GM12878 (cell line): ENCODE data around the gene GPR39. TPM values are rescaled to one million over a fixed set of nuclear protein-coding genes. Genes with fewer than 3 reads are reported as not detected.

Experiments
- ATAC-seq: fragments of 200-7000 bp; cut with Tn5 transposase; 3 replicates; pipeline ENCODE4 v1.9.1; 2020; ENCODE audit warnings: mild to moderate bottlenecking, moderate library complexity
- BruUV-seq: library from RNA; stranded (reverse); fragments of 400-500 nt; replicated peaks from 2 replicates; lab custom pipeline; 2021; lab: Mats Ljungman, UMichigan
- CTCF ChIA-PET: fragments of 300-600 bp; sonication (Branson Sonifier 250); formaldehyde crosslinking; extraction: SDS; loops from one replicate; lab custom pipeline; 2021; ENCODE audit warnings: inconsistent platforms; lab: Yijun Ruan, JAX
- POLR2A ChIA-PET: fragments of 350-600 bp; formaldehyde crosslinking; extraction: SDS; loops from one replicate; lab custom pipeline; 2021; ENCODE audit warnings: inconsistent platforms; lab: Charles Lee
- RAD21 ChIA-PET: fragments of 300-600 bp; sonication (Branson Sonifier 250); formaldehyde crosslinking; loops from one replicate; lab custom pipeline; 2023; ENCODE audit warnings: antibody characterized with exemption; ENCODE audit not compliant: unreplicated experiment; lab: Charles Lee
- SMC1A ChIA-PET: fragments of 300-600 bp; sonication (Branson Sonifier 250); formaldehyde crosslinking; loops from one replicate; lab custom pipeline; 2023; ENCODE audit not compliant: unreplicated experiment, uncharacterized antibody; lab: Charles Lee
- DNase-seq: peaks from one replicate; pipeline ENCODE4 v3.0.0-alpha.2; 2011; ENCODE audit warnings: low read depth, low spot score
- FAIRE-seq: peaks from 3 replicates; lab custom pipeline; 2011; peaks lifted over from hg19 to GRCh38; lab: Jason Lieb, UNC
- H2AFZ ChIP-seq: 2 replicates; pipeline ENCODE4 v1.6.0; 2011; ENCODE audit warnings: low read depth, low read length, control low read depth; ENCODE audit not compliant: control insufficient read depth
- H3K27ac ChIP-seq: 2 replicates; pipeline ENCODE4 v1.5.1; 2011; ENCODE audit warnings: control low read depth; ENCODE audit not compliant: control insufficient read depth, insufficient read depth
- H3K27me3 ChIP-seq, 2 experiments: replicated peaks in 1 of 2; 2 replicates each; pipeline versions ENCODE4 v1.6.0 to v1.6.1; 2011; ENCODE audit warnings: low read length in 1 of 2; ENCODE audit not compliant: control insufficient read depth in 2 of 2, insufficient read depth in 2 of 2
- H3K36me3 ChIP-seq, 2 experiments: 2 replicates each; pipeline ENCODE4 v1.5.1; 2011; ENCODE audit warnings: low read length in 1 of 2; ENCODE audit not compliant: control insufficient read depth in 2 of 2, insufficient read depth in 2 of 2
- H3K4me1 ChIP-seq: 2 replicates; pipeline ENCODE4 v1.6.1; 2011; ENCODE audit warnings: mild to moderate bottlenecking, low read length, moderate library complexity, mixed read lengths; ENCODE audit not compliant: control insufficient read depth, insufficient read depth
- H3K4me2 ChIP-seq: 2 replicates; pipeline ENCODE4 v1.6.0; 2011; ENCODE audit warnings: control low read depth; ENCODE audit not compliant: control insufficient read depth, insufficient read depth
- H3K4me3 ChIP-seq: fragments of 200-600 bp; sonication (generic); 2 replicates; pipeline ENCODE4 v1.5.1; 2016
- H3K79me2 ChIP-seq: 2 replicates; pipeline ENCODE4 v1.6.0; 2011; ENCODE audit warnings: low read length; ENCODE audit not compliant: control insufficient read depth, insufficient read depth
- H3K9ac ChIP-seq: 2 replicates; pipeline ENCODE4 v1.8.0; 2011; ENCODE audit warnings: low read length, control low read depth, mixed read lengths; ENCODE audit not compliant: control insufficient read depth, insufficient read depth
- H3K9me3 ChIP-seq: replicated peaks from 3 replicates; pipeline ENCODE4 v1.5.1; 2011; ENCODE audit warnings: mild to moderate bottlenecking, low read length; ENCODE audit not compliant: control insufficient read depth, insufficient read depth
- H4K20me1 ChIP-seq: 2 replicates; pipeline ENCODE4 v1.6.0; 2011; ENCODE audit not compliant: control insufficient read depth, insufficient read depth
- CBX5 ChIP-seq: sonication (generic); IDR thresholded peaks from 2 replicates; pipeline ENCODE4 v1.6.1; 2016; ENCODE audit warnings: low read depth, moderate library complexity, mild to moderate bottlenecking, inconsistent platforms
- CEBPB ChIP-seq, 2 experiments: fragments of 150-350 bp in 1 of 2; IDR thresholded peaks; 2 replicates each; pipeline ENCODE4 v1.6.1; 2012 to 2014; ENCODE audit warnings: low read depth in 2 of 2, low read length in 2 of 2, borderline replicate concordance in 1 of 2, inconsistent platforms in 1 of 2
- DPF2 ChIP-seq: fragments of 450-650 bp; IDR thresholded peaks from 2 replicates; pipeline ENCODE4 v1.6.1; 2017; ENCODE audit warnings: mild to moderate bottlenecking
- ESRRA ChIP-seq: IDR thresholded peaks from 2 replicates; pipeline ENCODE4 v1.6.1; 2012; ENCODE audit warnings: mild to moderate bottlenecking, low read length, improper control_type of control experiment
- ETV6 ChIP-seq, 2 experiments: fragments of 450-650 bp in 1 of 2; IDR thresholded peaks in 1 of 2; conservative IDR thresholded peaks in 1 of 2; 2 replicates each; pipeline ENCODE4 v1.6.1; 2014; ENCODE audit warnings: antibody characterized with exemption in 1 of 2, borderline replicate concordance in 1 of 2, low read depth in 1 of 2, mild to moderate bottlenecking in 1 of 2, moderate library complexity in 1 of 2
- MYB ChIP-seq: fragments of 150-350 bp; IDR thresholded peaks from 2 replicates; pipeline ENCODE4 v1.6.1; 2014; ENCODE audit warnings: mild to moderate bottlenecking, low read depth, low read length, borderline replicate concordance
- NR2F1 ChIP-seq: fragments of 450-650 bp; conservative IDR thresholded peaks from 2 replicates; pipeline ENCODE4 v1.6.1; 2017; ENCODE audit warnings: mild to moderate bottlenecking
- TAF1 ChIP-seq: IDR thresholded peaks from 2 replicates; pipeline ENCODE4 v1.6.1; 2011; ENCODE audit warnings: mild to moderate bottlenecking, low read depth, low read length, borderline replicate concordance
- ZNF24 ChIP-seq: fragments of 450-650 bp; IDR thresholded peaks from 2 replicates; pipeline ENCODE4 v1.6.1; 2017; ENCODE audit warnings: antibody characterized with exemption, mild to moderate bottlenecking
- ZNF384 ChIP-seq: IDR thresholded peaks from 2 replicates; pipeline ENCODE4 v1.6.1; 2012; ENCODE audit warnings: low read depth, mild to moderate bottlenecking, low read length, improper control_type of control experiment, borderline replicate concordance
- WGBS: methylation state at CpG from one replicate; pipeline ENCODE4 v1.1.6; 2016; ENCODE audit warnings: low lambda C conversion rate; ENCODE audit not compliant: insufficient replicate concordance, insufficient coverage; ENCODE audit errors: missing lambda C conversion rate; 5-methylcytosine and 5-hydroxymethylcytosine counted together
- in situ Hi-C: fragments of 300-500 bp; cut with MboI; formaldehyde crosslinking; loops from 9 replicates; pipeline ENCODE4 v1.14.3; 2018; ENCODE audit warnings: mixed read lengths
- intact Hi-C: fragments of 100-400 bp; cut with micrococcal nuclease; formaldehyde crosslinking; loops from one replicate; pipeline ENCODE4 v1.14.2; 2022; ENCODE audit not compliant: unreplicated experiment
- polyA plus RNA-seq, 11 experiments: library from polyadenylated mRNA; depleted of rRNA in 4 of 11; unstranded in 6 of 11; stranded (reverse) in 5 of 11; fragments of >200 nt; fragmentation: Nextera tagmentation in 4 of 11; fragmentation: Illumina TruSeq in 1 of 11; extraction: Ambion mirVana in 4 of 11; extraction: Trizol in 1 of 11; gene quantifications; 1 replicate in 1 of 11; 2 replicates in 10 of 11; pipeline versions ENCODE4 v1.2.1 to v1.2.3, GENCODE V29; 2011 to 2016; ENCODE audit warnings: inconsistent platforms in 2 of 11, missing spikeins in 2 of 11, low read depth in 1 of 11
- total RNA-seq, 4 experiments: library from RNA; depleted of rRNA in 3 of 4; stranded (reverse); fragments of >200 nt in 3 of 4; fragmentation: Illumina TruSeq in 1 of 4; extraction: Trizol in 1 of 4; gene quantifications; 2 replicates each; pipeline versions ENCODE4 v1.2.1 to v1.2.3, GENCODE V29; 2013 to 2021
- TF ChIP-seq, protein P1 (sequence below): IDR thresholded peaks from 2 replicates; pipeline ENCODE4 v1.6.1; 2011; ENCODE audit warnings: borderline replicate concordance, low read depth, mild to moderate bottlenecking, moderate library complexity, mixed read lengths, low read length; ENCODE audit not compliant: insufficient read depth; ENCODE audit errors: extremely low read length
- TF ChIP-seq, protein P2 (sequence below): fragments of 450-650 bp; IDR thresholded peaks from 2 replicates; pipeline ENCODE4 v1.6.1; 2017; ENCODE audit warnings: borderline replicate concordance
- TF ChIP-seq, protein P3 (sequence below): fragments of 450-650 bp; formaldehyde crosslinking; IDR thresholded peaks from 2 replicates; pipeline ENCODE4 v1.5.0; 2022; ENCODE audit warnings: mild to moderate bottlenecking, missing genetic modification characterization

The GPR39 gene
- total and polyA plus RNA-seq, 10 of the 15 experiments (the other 5 are each of a cell fraction or from before 2014, with no cell fraction given), result 0.05 to 0.23 TPM; not detected in 8

DNA sequence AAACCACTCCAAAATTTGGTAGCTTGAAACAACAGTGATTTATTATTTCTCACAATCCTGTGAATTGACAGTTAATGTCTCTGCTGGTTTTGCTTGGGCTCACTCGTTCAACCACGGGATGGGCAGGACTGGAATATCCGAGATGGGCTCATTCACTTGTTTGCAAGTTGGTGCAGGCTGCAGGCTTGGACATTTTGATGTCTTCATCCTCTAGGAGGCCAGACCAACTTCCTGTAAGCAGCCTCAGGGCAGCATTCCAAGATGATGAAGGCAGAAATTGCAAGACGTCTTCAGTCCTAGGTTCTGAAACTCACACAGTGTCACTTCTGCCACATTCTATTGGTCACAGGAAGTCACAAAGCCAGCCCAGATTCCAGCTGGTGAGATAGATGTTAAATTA is 47.1 kb downstream of the GPR39 start:
- no peak overlapping the region for H3K4me2 ChIP-seq
- no peak overlapping the region for H2AFZ ChIP-seq
- RAD21 ChIA-PET, result no interaction called here
- no peak overlapping the region for H3K27ac ChIP-seq
- no peak overlapping the region for H3K4me3 ChIP-seq
- CTCF ChIA-PET, result no interaction called here
- SMC1A ChIA-PET, result no interaction called here
- in situ Hi-C loops, result no loop called here
- no peak for DNase-seq
- H3K4me1 ChIP-seq, result no peaks in the 10 kb centered on the region
- no peak for ATAC-seq
- no peaks in the 10 kb centered on the region; the same call in 1 of the 3 replicates for H3K9me3 ChIP-seq
- H3K36me3 ChIP-seq, result no peaks in the 10 kb centered on the region
- TF ChIP-seq TAF1 (no peak), CEBPB (IDR thresholded peaks at IDR 0.05; ENCODE audit: borderline replicate concordance in 1 of 2, low read depth in 2 of 2, low read length in 2 of 2) (no peak), ETV6 (conservative IDR thresholded peaks at IDR 0.05 in 1 of 2, IDR thresholded peaks at IDR 0.05 in 1 of 2; ENCODE audit: borderline replicate concordance in 1 of 2, low read depth in 1 of 2) (no peak), DPF2 (no peak), NR2F1 (no peak), ZNF384 (no peak), ZNF24 (no peak), MYB (no peak), ESRRA (no peak), CBX5 (no peak)
- TF ChIP-seq, protein P1, sequence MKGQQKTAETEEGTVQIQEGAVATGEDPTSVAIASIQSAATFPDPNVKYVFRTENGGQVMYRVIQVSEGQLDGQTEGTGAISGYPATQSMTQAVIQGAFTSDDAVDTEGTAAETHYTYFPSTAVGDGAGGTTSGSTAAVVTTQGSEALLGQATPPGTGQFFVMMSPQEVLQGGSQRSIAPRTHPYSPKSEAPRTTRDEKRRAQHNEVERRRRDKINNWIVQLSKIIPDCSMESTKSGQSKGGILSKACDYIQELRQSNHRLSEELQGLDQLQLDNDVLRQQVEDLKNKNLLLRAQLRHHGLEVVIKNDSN, result no peak
- TF ChIP-seq, protein P2, sequence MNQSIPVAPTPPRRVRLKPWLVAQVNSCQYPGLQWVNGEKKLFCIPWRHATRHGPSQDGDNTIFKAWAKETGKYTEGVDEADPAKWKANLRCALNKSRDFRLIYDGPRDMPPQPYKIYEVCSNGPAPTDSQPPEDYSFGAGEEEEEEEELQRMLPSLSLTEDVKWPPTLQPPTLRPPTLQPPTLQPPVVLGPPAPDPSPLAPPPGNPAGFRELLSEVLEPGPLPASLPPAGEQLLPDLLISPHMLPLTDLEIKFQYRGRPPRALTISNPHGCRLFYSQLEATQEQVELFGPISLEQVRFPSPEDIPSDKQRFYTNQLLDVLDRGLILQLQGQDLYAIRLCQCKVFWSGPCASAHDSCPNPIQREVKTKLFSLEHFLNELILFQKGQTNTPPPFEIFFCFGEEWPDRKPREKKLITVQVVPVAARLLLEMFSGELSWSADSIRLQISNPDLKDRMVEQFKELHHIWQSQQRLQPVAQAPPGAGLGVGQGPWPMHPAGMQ, result no peak
- TF ChIP-seq, protein P3, sequence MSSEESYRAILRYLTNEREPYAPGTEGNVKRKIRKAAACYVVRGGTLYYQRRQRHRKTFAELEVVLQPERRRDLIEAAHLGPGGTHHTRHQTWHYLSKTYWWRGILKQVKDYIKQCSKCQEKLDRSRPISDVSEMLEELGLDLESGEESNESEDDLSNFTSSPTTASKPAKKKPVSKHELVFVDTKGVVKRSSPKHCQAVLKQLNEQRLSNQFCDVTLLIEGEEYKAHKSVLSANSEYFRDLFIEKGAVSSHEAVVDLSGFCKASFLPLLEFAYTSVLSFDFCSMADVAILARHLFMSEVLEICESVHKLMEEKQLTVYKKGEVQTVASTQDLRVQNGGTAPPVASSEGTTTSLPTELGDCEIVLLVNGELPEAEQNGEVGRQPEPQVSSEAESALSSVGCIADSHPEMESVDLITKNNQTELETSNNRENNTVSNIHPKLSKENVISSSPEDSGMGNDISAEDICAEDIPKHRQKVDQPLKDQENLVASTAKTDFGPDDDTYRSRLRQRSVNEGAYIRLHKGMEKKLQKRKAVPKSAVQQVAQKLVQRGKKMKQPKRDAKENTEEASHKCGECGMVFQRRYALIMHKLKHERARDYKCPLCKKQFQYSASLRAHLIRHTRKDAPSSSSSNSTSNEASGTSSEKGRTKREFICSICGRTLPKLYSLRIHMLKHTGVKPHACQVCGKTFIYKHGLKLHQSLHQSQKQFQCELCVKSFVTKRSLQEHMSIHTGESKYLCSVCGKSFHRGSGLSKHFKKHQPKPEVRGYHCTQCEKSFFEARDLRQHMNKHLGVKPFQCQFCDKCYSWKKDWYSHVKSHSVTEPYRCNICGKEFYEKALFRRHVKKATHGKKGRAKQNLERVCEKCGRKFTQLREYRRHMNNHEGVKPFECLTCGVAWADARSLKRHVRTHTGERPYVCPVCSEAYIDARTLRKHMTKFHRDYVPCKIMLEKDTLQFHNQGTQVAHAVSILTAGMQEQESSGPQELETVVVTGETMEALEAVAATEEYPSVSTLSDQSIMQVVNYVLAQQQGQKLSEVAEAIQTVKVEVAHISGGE (CRISPR knock-in tag), result no peak
- TF ChIP-seq, all 136 proteins: peak for 0
- no peaks in the 10 kb centered on the region for H3K27me3 ChIP-seq
- H3K79me2 ChIP-seq, result no peaks in the 10 kb centered on the region
- H4K20me1 ChIP-seq, result no peaks in the 10 kb centered on the region
- intact Hi-C loops, result no loop called here
- FAIRE-seq, result no peak
- 13% methylated on average over 4 of the region's 4 CpGs for WGBS
- H3K9ac ChIP-seq, result no peak overlapping the region
- POLR2A ChIA-PET, result no interaction called here
- no TSS peak for BruUV-seq
